ENCODE results near the gene CYTH1. TPM values are rescaled to one million over a fixed set of nuclear protein-coding genes. Genes with fewer than 3 reads are reported as not detected.

Gene CYTH1
- total and polyA plus RNA-seq, 10 of the 15 experiments (the other 5 are each of a cell fraction or from before 2014, with no cell fraction given) = 6.6 to 188 (median 145) TPM

- no peaks in the 10 kb centered on the region for H4K20me1 ChIP-seq (ENCODE audit: control insufficient read depth, insufficient read depth)
- H3K27ac ChIP-seq (ENCODE audit: control insufficient read depth, insufficient read depth) = no peak overlapping the region
- 61% methylated on average over 14 of the region's 14 CpGs for WGBS (ENCODE audit: insufficient coverage, insufficient replicate concordance, low lambda C conversion rate, missing lambda C conversion rate)
- H2AFZ ChIP-seq (ENCODE audit: control insufficient read depth, low read depth, low read length) = no peak overlapping the region
- no peak overlapping the region for H3K9ac ChIP-seq (ENCODE audit: control insufficient read depth, insufficient read depth, low read length)
- H3K4me3 ChIP-seq = no peak overlapping the region
- ChIA-PET POLR2A (interaction anchor here (0.6 to 2.0 kb wide), 3 partner anchors 10 to 324 kb away, joined by 3 to 5 read pairs (median 3); no protein-coding TSS in a partner anchor), CTCF (interaction anchor here (0.7 to 0.8 kb wide), 2 partner anchors 157 to 221 kb away, joined by 4 read pairs; no protein-coding TSS in a partner anchor), SMC1A (ENCODE audit: uncharacterized antibody, unreplicated experiment) (interaction anchor here (0.6 kb wide), 1 partner anchor 68 kb away, joined by 3 read pairs; no protein-coding TSS in a partner anchor), RAD21 (ENCODE audit: unreplicated experiment) (interaction anchor here (0.6 to 1.2 kb wide), 2 partner anchors 10 to 50 kb away, joined by 3 to 4 read pairs; no protein-coding TSS in a partner anchor)
- in situ Hi-C loops (cut with MboI) (no loop called here), intact Hi-C loops (cut with micrococcal nuclease; ENCODE audit: unreplicated experiment) (no loop called here)
- H3K4me2 ChIP-seq (ENCODE audit: control insufficient read depth, insufficient read depth) = no peak overlapping the region
- H3K9me3 ChIP-seq (replicated peaks; ENCODE audit: control insufficient read depth, insufficient read depth, low read length) = peaks cover 7% of the 10 kb centered on the region
- peaks cover 16% of the 10 kb centered on the region for H3K4me1 ChIP-seq (ENCODE audit: control insufficient read depth, insufficient read depth, low read length)
- no peak for FAIRE-seq
- BruUV-seq (replicated peaks) = no TSS peak
- no peak for ATAC-seq
- no peak for DNase-seq (ENCODE audit: low read depth, low spot score)
- H3K79me2 ChIP-seq (ENCODE audit: control insufficient read depth, insufficient read depth, low read length) = no peaks in the 10 kb centered on the region
- H3K36me3 ChIP-seq (ENCODE audit: control insufficient read depth in 2 of 2, insufficient read depth in 2 of 2, low read length in 1 of 2) = no peaks in the 10 kb centered on the region
- H3K27me3 ChIP-seq (replicated peaks in 1 of 2; ENCODE audit: control insufficient read depth in 2 of 2, insufficient read depth in 2 of 2, low read length in 1 of 2) = no peaks in the 10 kb centered on the region
- TF ChIP-seq CBX5 (IDR thresholded peaks at IDR 0.05; ENCODE audit: low read depth) (no peak), NFXL1 (IDR thresholded peaks at IDR 0.05; ENCODE audit: borderline replicate concordance) (no peak), FOXK2 (IDR thresholded peaks at IDR 0.05) (no peak), ZSCAN29 (IDR thresholded peaks at IDR 0.05) (no peak), ZBTB11 (CRISPR knock-in tag; IDR thresholded peaks at IDR 0.05) (no peak)
These were observed 137.1 kb downstream of the CYTH1 start for GRCh38 chr17:78644931-78645351.

Measured in GM12878 (cell line).